RWPE2 (cell line): ENCODE results near the gene SEMA4C.

ENCODE experiments used
- ATAC-seq: fragments of 200-7000 bp; cut with Tn5 transposase; 3 replicates; pipeline ENCODE4 v1.9.1; 2021; ENCODE audit warnings: low read depth
- DNase-seq: peaks from one replicate; pipeline ENCODE4 v3.0.0-alpha.2; 2020; ENCODE audit warnings: low spot score
- H3K27ac ChIP-seq: fragments of 450-650 bp; 2 replicates; pipeline ENCODE4 v1.5.1; 2017; ENCODE audit warnings: mild to moderate bottlenecking; ENCODE audit not compliant: poor library complexity, severe bottlenecking
- H3K27me3 ChIP-seq: fragments of 250-450 bp; sonication (Bioruptor Pico); 2 replicates; pipeline ENCODE4 v1.5.1; 2021; ENCODE audit warnings: mild to moderate bottlenecking, moderate library complexity; ENCODE audit not compliant: insufficient read depth, poor library complexity, severe bottlenecking
- H3K36me3 ChIP-seq: fragments of 250-450 bp; sonication (Bioruptor Pico); 2 replicates; pipeline ENCODE4 v1.5.1; 2020; ENCODE audit warnings: low read depth, mild to moderate bottlenecking, moderate library complexity
- H3K4me1 ChIP-seq: fragments of 250-450 bp; sonication (Bioruptor Pico); 2 replicates; pipeline ENCODE4 v1.5.1; 2021; ENCODE audit warnings: mild to moderate bottlenecking, moderate library complexity; ENCODE audit not compliant: insufficient read depth, poor library complexity, severe bottlenecking
- H3K4me3 ChIP-seq: fragments of 250-450 bp; sonication (Bioruptor Pico); 2 replicates; pipeline ENCODE4 v1.5.1; 2021; ENCODE audit warnings: mild to moderate bottlenecking, moderate library complexity; ENCODE audit not compliant: severe bottlenecking
- H3K9me3 ChIP-seq: fragments of 250-450 bp; sonication (Bioruptor Pico); 2 replicates; pipeline ENCODE4 v1.5.1; 2021; ENCODE audit warnings: mild to moderate bottlenecking, moderate library complexity; ENCODE audit not compliant: severe bottlenecking
- CTCF ChIP-seq: fragments of 450-650 bp; IDR thresholded peaks from one replicate; pipeline ENCODE4 v1.5.1; 2017; ENCODE audit warnings: mild to moderate bottlenecking, moderate library complexity; ENCODE audit not compliant: poor library complexity, severe bottlenecking

Gene SEMA4C

DNA sequence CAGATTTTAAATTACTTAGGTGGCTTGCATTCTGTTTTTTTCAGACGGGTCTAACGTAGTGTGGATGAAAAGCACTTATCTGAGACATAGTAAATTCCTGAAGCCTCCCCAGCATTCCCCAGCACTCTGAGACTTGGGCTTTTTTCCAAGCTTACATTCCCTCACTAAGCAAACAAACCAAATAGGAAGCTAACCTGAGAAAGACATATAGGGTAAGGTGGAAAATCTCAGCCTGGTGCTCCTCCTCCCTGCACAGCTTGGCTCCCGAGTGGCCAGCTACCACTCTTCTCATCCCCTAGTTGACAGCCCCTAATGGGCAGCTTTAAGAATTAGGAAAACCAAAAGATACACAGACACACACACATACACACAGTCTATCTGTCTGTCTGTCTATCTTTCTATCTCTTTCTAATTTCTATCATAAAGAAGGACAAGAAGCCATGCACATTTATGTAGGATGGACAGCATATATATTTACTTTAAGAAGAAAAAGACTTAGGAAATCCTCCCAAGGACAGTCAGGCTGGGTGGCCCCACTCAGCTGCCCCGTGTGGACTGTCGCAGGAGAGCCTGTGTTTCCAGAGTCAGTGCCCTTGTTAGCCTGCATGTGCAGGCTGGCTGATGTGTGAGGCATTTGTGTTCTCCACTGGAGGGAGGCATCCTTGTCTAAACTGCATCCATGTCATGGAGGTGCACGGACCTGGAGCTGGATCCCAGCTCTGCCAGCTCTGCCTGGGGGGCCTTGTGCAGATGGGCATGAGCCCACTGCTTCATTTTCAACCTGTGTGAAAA lies 45.6 kb downstream of the SEMA4C start:
- no peak overlapping the region for H3K4me3 ChIP-seq
- peak; percentile 60 for ATAC-seq
- TF ChIP-seq CTCF = no peak
- DNase-seq = no peak
- peaks cover 15% of the 10 kb centered on the region; the same call in 1 of the 2 replicates for H3K36me3 ChIP-seq
- H3K27ac ChIP-seq = no peak overlapping the region
- no peaks in the 10 kb centered on the region for H3K9me3 ChIP-seq
- no peaks in the 10 kb centered on the region for H3K27me3 ChIP-seq
- H3K4me1 ChIP-seq = peaks cover 3% of the 10 kb centered on the region

- no peak for DNase-seq
- Histone ChIP-seq H3K27me3 (no peaks in the 10 kb centered on the region), H3K27ac (no peak overlapping the region), H3K4me1 (peaks cover 3% of the 10 kb centered on the region), H3K9me3 (no peaks in the 10 kb centered on the region), H3K4me3 (no peak overlapping the region), H3K36me3 (peaks cover 7% of the 10 kb centered on the region; the same call in 1 of the 2 replicates)
- no peak for ATAC-seq
- no peak for TF ChIP-seq CTCF
Observed at GRCh38 chr2:96823198-96823597, 46.7 kb downstream of the SEMA4C start.

- DNase-seq (no peak), ATAC-seq (no peak)
- TF ChIP-seq CTCF = no peak
- peaks cover 3% of the 10 kb centered on the region for H3K4me1 ChIP-seq
- H3K27me3 ChIP-seq = no peaks in the 10 kb centered on the region
- H3K4me3 ChIP-seq = no peak overlapping the region
- no peak overlapping the region for H3K27ac ChIP-seq
- no peaks in the 10 kb centered on the region for H3K9me3 ChIP-seq
- peaks cover 7% of the 10 kb centered on the region; the same call in 1 of the 2 replicates for H3K36me3 ChIP-seq
Observed at GRCh38 chr2:96822786-96823185, 47.1 kb downstream of the SEMA4C start.

- peaks cover 7% of the 10 kb centered on the region; the same call in 1 of the 2 replicates for H3K36me3 ChIP-seq
- ATAC-seq = no peak
Observed at GRCh38 chr2:96821113-96821675, 48.7 kb downstream of the SEMA4C start.

More at GRCh38 chr2:96821113-96821675, 48.7 kb downstream of the SEMA4C start:
- no peaks in the 10 kb centered on the region for H3K27me3 ChIP-seq
- H3K4me1 ChIP-seq = peaks cover 3% of the 10 kb centered on the region
- H3K27ac ChIP-seq = no peak overlapping the region
- no peak for TF ChIP-seq CTCF
- H3K4me3 ChIP-seq = no peak overlapping the region
- DNase-seq = no peak
- H3K9me3 ChIP-seq = no peaks in the 10 kb centered on the region
